Mesothelial cell of epicardium (in vitro differentiated cells): ENCODE data around the gene ATP6V1C2. TPM values are rescaled to one million over a fixed set of nuclear protein-coding genes. Genes with fewer than 3 reads are reported as not detected.
A peak's percentile ranks its signal among the peaks of the same experiment; 100 is the strongest.

Experiments
- DNase-seq, 2 experiments: peaks; one replicate each; pipeline ENCODE4 v3.0.0; 2021; ENCODE audit warnings: low spot score in 2 of 2; ENCODE audit not compliant: unreplicated experiment in 2 of 2
- H3K27ac Mint-ChIP-seq: 2 replicates; pipeline ENCODE4 v1.8.0; 2021; ENCODE audit warnings: mixed read lengths
- H3K27me3 Mint-ChIP-seq: 2 replicates; pipeline ENCODE4 v1.8.0; 2021; ENCODE audit warnings: low read depth, mixed read lengths
- H3K36me3 Mint-ChIP-seq: 2 replicates; pipeline ENCODE4 v1.8.0; 2021; ENCODE audit warnings: mixed read lengths
- H3K4me1 Mint-ChIP-seq: 2 replicates; pipeline ENCODE4 v1.8.0; 2021; ENCODE audit warnings: mixed read lengths
- H3K4me3 Mint-ChIP-seq: 2 replicates; pipeline ENCODE4 v1.8.0; 2021; ENCODE audit warnings: mild to moderate bottlenecking, moderate library complexity, mixed read lengths
- H3K9me3 Mint-ChIP-seq: 2 replicates; pipeline ENCODE4 v1.8.0; 2021; ENCODE audit warnings: mixed read lengths
- total RNA-seq: library from RNA; stranded (reverse); gene quantifications from 3 replicates; pipeline ENCODE4 v1.2.1, GENCODE V29; 2021
- TF ChIP-seq, protein P1 (sequence below): fragments of 200-600 bp; sonication (generic); IDR thresholded peaks from one replicate; pipeline ENCODE4 v1.5.0; 2021; ENCODE audit warnings: antibody characterized with exemption; ENCODE audit not compliant: unreplicated experiment

ATP6V1C2 gene
- total RNA-seq, 1 donor from 2014 or later, result 0.09 TPM

DNA sequence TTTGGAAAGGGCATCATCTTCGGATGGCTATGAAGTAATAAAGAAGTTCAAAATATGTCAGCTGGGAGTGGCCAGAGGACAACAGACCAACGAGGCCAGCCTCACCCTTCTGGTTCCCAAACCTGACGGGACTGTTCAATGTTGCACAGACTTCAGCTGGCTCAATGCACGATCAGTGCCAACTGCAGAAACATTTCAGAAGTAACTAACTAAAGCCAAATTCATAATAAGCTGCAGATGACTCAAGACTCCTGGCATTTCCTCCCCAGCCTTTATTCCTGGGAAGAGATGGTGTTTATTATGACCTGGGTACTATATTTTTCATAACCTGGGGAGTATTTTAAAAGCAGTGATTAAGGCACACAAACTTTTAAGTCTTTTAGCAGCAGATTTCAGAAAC lies 3.8 kb upstream of the ATP6V1C2 start:
- H3K36me3 Mint-ChIP-seq, result no peaks in the 10 kb centered on the region
- DNase-seq, result no peak
- no peaks in the 10 kb centered on the region for H3K9me3 Mint-ChIP-seq
- TF ChIP-seq, protein P1, sequence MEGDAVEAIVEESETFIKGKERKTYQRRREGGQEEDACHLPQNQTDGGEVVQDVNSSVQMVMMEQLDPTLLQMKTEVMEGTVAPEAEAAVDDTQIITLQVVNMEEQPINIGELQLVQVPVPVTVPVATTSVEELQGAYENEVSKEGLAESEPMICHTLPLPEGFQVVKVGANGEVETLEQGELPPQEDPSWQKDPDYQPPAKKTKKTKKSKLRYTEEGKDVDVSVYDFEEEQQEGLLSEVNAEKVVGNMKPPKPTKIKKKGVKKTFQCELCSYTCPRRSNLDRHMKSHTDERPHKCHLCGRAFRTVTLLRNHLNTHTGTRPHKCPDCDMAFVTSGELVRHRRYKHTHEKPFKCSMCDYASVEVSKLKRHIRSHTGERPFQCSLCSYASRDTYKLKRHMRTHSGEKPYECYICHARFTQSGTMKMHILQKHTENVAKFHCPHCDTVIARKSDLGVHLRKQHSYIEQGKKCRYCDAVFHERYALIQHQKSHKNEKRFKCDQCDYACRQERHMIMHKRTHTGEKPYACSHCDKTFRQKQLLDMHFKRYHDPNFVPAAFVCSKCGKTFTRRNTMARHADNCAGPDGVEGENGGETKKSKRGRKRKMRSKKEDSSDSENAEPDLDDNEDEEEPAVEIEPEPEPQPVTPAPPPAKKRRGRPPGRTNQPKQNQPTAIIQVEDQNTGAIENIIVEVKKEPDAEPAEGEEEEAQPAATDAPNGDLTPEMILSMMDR, result no peak
- H3K27me3 Mint-ChIP-seq, result peaks cover 87% of the 10 kb centered on the region
- H3K4me1 Mint-ChIP-seq, result peaks cover 3% of the 10 kb centered on the region
- no peak overlapping the region for H3K4me3 Mint-ChIP-seq
- H3K27ac Mint-ChIP-seq, result no peak overlapping the region

DNA sequence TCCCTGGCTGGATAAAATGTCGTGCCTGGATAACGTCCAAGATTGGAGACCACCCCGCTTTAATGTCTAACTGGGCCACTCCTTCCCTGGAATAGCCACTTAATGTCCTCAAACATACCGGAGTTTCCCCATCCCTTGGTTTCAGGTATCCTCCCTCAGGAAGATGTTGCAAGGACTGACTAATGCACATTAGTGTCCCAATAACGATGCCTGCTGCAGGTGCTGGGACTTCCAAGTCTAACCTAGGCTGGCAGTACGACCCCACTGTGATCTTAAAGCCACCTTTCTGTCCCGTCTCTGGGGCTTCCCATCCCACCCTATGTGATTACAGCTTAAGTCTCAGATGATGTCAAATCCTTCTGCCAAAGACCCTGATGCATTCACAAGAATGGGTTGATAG lies 1.1 kb upstream of the ATP6V1C2 start:
- no peak for DNase-seq
- peak overlapping the region; percentile 61 for H3K4me3 Mint-ChIP-seq
- H3K9me3 Mint-ChIP-seq, result no peaks in the 10 kb centered on the region
- H3K36me3 Mint-ChIP-seq, result no peaks in the 10 kb centered on the region
- H3K4me1 Mint-ChIP-seq, result peaks cover 3% of the 10 kb centered on the region
- no peak overlapping the region for H3K27ac Mint-ChIP-seq
- peaks cover 92% of the 10 kb centered on the region for H3K27me3 Mint-ChIP-seq
- TF ChIP-seq, protein P1, result no peak

DNA sequence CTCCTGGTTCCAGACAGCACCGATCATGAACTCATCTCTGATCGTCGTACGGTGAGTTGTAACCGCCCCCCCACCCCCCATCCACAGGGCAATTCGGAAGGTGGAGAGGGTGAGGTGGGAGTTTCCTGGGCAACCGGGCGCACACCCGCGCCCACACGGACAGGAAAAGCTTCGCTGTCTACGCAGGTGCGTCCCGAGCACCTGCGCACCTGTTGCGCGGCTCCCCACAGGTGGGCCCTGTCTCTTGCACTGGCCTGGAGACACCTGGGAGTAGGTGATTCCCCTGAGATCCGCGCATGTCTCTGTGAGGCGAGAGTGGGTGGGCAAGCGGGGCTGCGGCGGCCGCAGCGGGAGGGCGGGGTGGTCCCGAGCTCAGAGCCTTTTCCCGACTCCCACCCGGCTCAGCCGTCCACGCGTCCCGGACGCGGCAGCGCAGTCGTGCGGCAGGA lies 459 bp upstream of the ATP6V1C2 start:
- Mint-ChIP-seq H3K36me3 (no peaks in the 10 kb centered on the region), H3K9me3 (no peaks in the 10 kb centered on the region), H3K27me3 (peaks cover 92% of the 10 kb centered on the region), H3K27ac (no peak overlapping the region), H3K4me1 (peaks cover 3% of the 10 kb centered on the region), H3K4me3 (peak overlapping the region; percentile 61)
- no peak for DNase-seq
- TF ChIP-seq, protein P1, result no peak

DNA sequence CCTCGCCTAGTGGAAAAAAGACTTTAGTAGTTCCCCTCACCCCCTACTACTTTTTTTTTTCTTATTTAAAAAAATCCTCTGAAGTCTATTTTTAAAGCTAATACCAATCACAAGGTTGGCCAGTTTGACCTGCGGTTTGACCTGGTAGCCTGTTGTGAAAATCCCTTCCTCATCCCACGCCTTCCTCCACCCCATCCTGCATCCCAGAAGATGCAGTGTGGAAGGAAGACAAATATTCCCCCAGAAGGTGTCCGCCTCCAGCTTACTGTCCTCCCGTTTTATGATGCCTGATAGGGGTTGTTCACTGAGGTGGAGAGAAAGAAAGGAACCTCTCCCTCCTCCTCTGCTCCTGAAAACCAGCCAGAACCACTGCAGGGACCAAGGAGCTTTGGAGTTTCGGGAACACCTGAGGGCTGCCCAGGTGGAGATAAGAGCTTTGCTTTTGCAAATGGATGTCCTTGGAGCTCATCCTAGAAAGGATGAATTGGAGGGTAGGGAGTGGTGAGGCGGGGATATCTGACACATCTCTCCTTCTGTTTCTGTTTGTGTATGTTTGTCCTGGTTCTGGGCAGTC lies 909 bp downstream of the ATP6V1C2 start:
- DNase-seq, result no peak
- H3K4me3 Mint-ChIP-seq, result peak overlapping the region; percentile 53
- TF ChIP-seq, protein P1, result no peak
- no peaks in the 10 kb centered on the region for H3K36me3 Mint-ChIP-seq
- peaks cover 3% of the 10 kb centered on the region for H3K4me1 Mint-ChIP-seq
- no peaks in the 10 kb centered on the region for H3K9me3 Mint-ChIP-seq
- H3K27me3 Mint-ChIP-seq, result peaks cover 93% of the 10 kb centered on the region
- no peak overlapping the region for H3K27ac Mint-ChIP-seq

DNA sequence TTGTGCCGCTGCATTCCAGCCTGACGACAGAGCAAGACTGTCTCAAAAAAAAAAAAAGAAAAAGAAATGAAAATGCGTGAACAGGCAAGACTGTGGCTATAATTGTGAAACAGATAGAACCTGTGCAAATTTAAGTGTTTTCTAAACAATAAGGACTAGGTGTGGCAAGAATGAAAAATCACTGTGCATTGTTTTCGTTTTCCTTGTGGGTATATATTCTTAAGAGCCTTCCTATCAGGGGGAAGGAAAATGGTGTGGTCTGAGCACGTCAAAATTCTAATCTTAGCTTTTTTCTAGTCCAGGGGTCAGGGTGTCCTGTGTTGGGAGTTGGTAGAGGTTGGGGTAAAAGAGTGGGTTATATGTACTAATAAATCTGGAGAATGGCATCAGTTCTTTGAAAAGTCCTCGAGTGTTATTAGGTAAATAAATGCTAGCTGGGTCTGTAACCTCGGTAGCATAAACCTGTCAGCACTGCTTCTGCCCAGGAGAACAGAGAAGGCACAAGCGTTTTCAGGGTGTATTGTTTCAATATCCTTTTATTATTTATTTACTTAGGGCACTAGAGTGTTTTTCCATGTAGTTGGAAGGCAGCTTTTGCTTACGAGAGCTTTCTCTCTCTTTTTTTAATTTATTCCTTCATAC lies 11.6 kb downstream of the ATP6V1C2 start:
- Mint-ChIP-seq H3K36me3 (no peaks in the 10 kb centered on the region), H3K27me3 (peaks cover 2% of the 10 kb centered on the region), H3K4me1 (no peaks in the 10 kb centered on the region), H3K4me3 (no peak overlapping the region), H3K9me3 (no peaks in the 10 kb centered on the region), H3K27ac (no peak overlapping the region)
- DNase-seq, result no peak
- TF ChIP-seq, protein P1, result no peak
